Chondrocyte (in vitro differentiated cells): ENCODE results near the gene LYRM1. TPM values are rescaled to one million over a fixed set of nuclear protein-coding genes. Genes with fewer than 3 reads are reported as not detected.
"Not testable (repeated sequence)": the region's sequence is repeated elsewhere in the genome, so short reads cannot be mapped to it uniquely, and the experiment has no call there.

ENCODE experiments used
- DNase-seq: peaks from one replicate; pipeline ENCODE4 v3.0.0; 2021; ENCODE audit warnings: mixed read lengths, low spot score
- H3K27ac Mint-ChIP-seq: one replicate; pipeline ENCODE4 v1.8.0; 2021; ENCODE audit warnings: mild to moderate bottlenecking, moderate library complexity, mixed read lengths; ENCODE audit not compliant: unreplicated experiment
- H3K27me3 Mint-ChIP-seq: 2 replicates; pipeline ENCODE4 v1.8.0; 2021; ENCODE audit warnings: low read depth, mixed read lengths
- H3K36me3 Mint-ChIP-seq: 2 replicates; pipeline ENCODE4 v1.8.0; 2021; ENCODE audit warnings: low read depth, mixed read lengths
- H3K4me1 Mint-ChIP-seq: 2 replicates; pipeline ENCODE4 v1.8.0; 2021; ENCODE audit warnings: low read depth, mild to moderate bottlenecking, mixed read lengths
- H3K4me3 Mint-ChIP-seq: one replicate; pipeline ENCODE4 v1.8.0; 2021; ENCODE audit warnings: mild to moderate bottlenecking, moderate library complexity, mixed read lengths; ENCODE audit not compliant: unreplicated experiment
- H3K9me3 Mint-ChIP-seq: 2 replicates; pipeline ENCODE4 v1.8.0; 2021; ENCODE audit warnings: low read depth, mixed read lengths
- total RNA-seq: library from RNA; stranded (reverse); gene quantifications from 3 replicates; pipeline ENCODE4 v1.2.1, GENCODE V29; 2021
- TF ChIP-seq, protein P1 (sequence below): fragments of 200-600 bp; sonication (generic); IDR thresholded peaks from 2 replicates; pipeline ENCODE4 v1.5.0; 2021; ENCODE audit warnings: antibody characterized with exemption, mild to moderate bottlenecking, moderate library complexity

The LYRM1 gene
- total RNA-seq, 1 donor from 2014 or later, result 20.1 TPM

- no peak overlapping the region for H3K4me3 Mint-ChIP-seq
- peaks cover 65% of the 10 kb centered on the region for H3K4me1 Mint-ChIP-seq
- peak overlapping the region; percentile 49 for H3K27ac Mint-ChIP-seq
- TF ChIP-seq, protein P1, sequence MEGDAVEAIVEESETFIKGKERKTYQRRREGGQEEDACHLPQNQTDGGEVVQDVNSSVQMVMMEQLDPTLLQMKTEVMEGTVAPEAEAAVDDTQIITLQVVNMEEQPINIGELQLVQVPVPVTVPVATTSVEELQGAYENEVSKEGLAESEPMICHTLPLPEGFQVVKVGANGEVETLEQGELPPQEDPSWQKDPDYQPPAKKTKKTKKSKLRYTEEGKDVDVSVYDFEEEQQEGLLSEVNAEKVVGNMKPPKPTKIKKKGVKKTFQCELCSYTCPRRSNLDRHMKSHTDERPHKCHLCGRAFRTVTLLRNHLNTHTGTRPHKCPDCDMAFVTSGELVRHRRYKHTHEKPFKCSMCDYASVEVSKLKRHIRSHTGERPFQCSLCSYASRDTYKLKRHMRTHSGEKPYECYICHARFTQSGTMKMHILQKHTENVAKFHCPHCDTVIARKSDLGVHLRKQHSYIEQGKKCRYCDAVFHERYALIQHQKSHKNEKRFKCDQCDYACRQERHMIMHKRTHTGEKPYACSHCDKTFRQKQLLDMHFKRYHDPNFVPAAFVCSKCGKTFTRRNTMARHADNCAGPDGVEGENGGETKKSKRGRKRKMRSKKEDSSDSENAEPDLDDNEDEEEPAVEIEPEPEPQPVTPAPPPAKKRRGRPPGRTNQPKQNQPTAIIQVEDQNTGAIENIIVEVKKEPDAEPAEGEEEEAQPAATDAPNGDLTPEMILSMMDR, result no peak
- H3K27me3 Mint-ChIP-seq, result no peaks in the 10 kb centered on the region
- H3K36me3 Mint-ChIP-seq, result peaks cover 23% of the 10 kb centered on the region
- no peak for DNase-seq
- peaks cover 2% of the 10 kb centered on the region for H3K9me3 Mint-ChIP-seq
These were observed 38.2 kb upstream of the LYRM1 start for GRCh38 chr16:20862162-20862960.

DNA sequence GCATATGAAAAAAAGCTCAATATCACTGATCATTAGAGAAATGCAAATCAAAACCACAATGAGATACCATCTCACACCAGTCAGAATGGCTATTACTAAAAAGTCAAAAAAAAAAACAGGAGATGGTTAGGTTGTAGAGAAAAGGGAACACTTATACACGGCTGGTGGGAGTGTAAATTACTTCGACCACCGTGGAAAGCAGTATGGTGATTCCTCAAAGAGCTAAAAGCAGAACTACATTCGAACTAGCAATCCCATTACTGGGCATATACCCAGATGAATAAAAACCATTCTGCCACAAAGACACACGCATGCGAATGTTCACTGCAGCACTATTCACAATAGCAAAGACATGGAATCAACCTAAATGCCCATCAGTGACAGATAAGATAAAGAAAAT is 36.2 kb upstream of the LYRM1 start:
- Mint-ChIP-seq H3K36me3 (peaks cover 22% of the 10 kb centered on the region), H3K4me1 (peaks cover 81% of the 10 kb centered on the region), H3K27ac (peak overlapping the region; percentile 80)
- H3K4me3 Mint-ChIP-seq, H3K27me3 Mint-ChIP-seq, H3K9me3 Mint-ChIP-seq, DNase-seq: not testable (repeated sequence)

GRCh38 chr16:20865420-20866131 is 35.0 kb upstream of the LYRM1 start:
- Mint-ChIP-seq H3K36me3 (peaks cover 14% of the 10 kb centered on the region), H3K27me3 (no peaks in the 10 kb centered on the region), H3K4me3 (no peak overlapping the region), H3K4me1 (peaks cover 81% of the 10 kb centered on the region), H3K9me3 (peaks cover 2% of the 10 kb centered on the region), H3K27ac (peak overlapping the region; percentile 96)
- TF ChIP-seq, protein P1, result no peak
- DNase-seq, result no peak

DNA sequence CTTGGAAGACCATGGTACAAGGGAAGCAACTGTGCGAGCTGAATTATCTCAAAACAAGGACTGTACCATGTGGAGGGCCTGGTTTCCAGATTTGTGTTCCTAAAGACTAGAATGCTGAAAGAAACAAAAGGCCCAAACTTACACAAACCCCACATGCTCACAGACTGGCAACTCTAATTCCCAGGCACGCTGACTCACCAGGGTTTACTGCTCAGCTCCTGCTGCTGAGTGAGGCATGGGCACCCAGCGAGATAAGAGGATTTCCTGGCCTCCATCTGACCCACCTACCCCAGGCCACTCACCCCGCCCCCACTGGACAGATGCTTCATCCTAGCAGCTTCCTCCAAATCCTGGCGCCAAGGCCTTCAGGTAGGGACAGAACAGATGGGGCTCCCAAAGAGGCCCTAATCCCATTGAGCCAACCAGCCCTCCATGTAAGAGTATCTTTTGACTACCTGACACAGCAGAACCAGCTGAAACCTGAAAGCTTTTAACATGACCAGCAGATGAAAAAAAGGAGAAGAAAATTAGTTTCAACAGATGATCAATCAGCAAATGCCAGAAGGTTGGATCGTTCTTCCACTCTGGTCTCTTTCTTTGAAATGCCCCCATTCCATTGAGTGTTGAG is 34.3 kb upstream of the LYRM1 start:
- TF ChIP-seq, protein P1, result no peak
- Mint-ChIP-seq H3K27ac (peak overlapping the region; percentile 96), H3K27me3 (no peaks in the 10 kb centered on the region), H3K9me3 (peaks cover 2% of the 10 kb centered on the region), H3K4me3 (peak overlapping the region; percentile 22), H3K36me3 (peaks cover 11% of the 10 kb centered on the region), H3K4me1 (peaks cover 84% of the 10 kb centered on the region)
- DNase-seq, result no peak

- Mint-ChIP-seq H3K36me3 (peaks cover 7% of the 10 kb centered on the region), H3K27ac (peak overlapping the region; percentile 96), H3K27me3 (no peaks in the 10 kb centered on the region), H3K9me3 (peaks cover 2% of the 10 kb centered on the region), H3K4me3 (no peak overlapping the region), H3K4me1 (peaks cover 89% of the 10 kb centered on the region)
- no peak for DNase-seq
- TF ChIP-seq, protein P1, result no peak
These were observed 33.8 kb upstream of the LYRM1 start for GRCh38 chr16:20866801-20867200.
